Neural crest cell (in vitro differentiated cells): Measurements from ENCODE around the gene KDF1. TPM values are rescaled to one million over a fixed set of nuclear protein-coding genes. Genes with fewer than 3 reads are reported as not detected.

Source experiments
- DNase-seq: peaks from one replicate; pipeline ENCODE4 v3.0.0; 2021; ENCODE audit warnings: low read depth, mixed read lengths, low spot score
- H3K27ac Mint-ChIP-seq: one replicate; pipeline ENCODE4 v1.8.0; 2021; ENCODE audit warnings: mild to moderate bottlenecking, mixed read lengths; ENCODE audit not compliant: unreplicated experiment
- H3K27me3 Mint-ChIP-seq: 2 replicates; pipeline ENCODE4 v1.8.0; 2021; ENCODE audit warnings: low read depth, mild to moderate bottlenecking, mixed read lengths
- H3K36me3 Mint-ChIP-seq: 2 replicates; pipeline ENCODE4 v1.8.0; 2021; ENCODE audit warnings: low read depth, mild to moderate bottlenecking, mixed read lengths
- H3K4me1 Mint-ChIP-seq: 2 replicates; pipeline ENCODE4 v1.8.0; 2021; ENCODE audit warnings: mixed read lengths
- H3K4me3 Mint-ChIP-seq: one replicate; pipeline ENCODE4 v1.8.0; 2021; ENCODE audit warnings: mild to moderate bottlenecking, mixed read lengths
- H3K9me3 Mint-ChIP-seq: 2 replicates; pipeline ENCODE4 v1.8.0; 2021; ENCODE audit warnings: mixed read lengths
- total RNA-seq: library from RNA; stranded (reverse); gene quantifications from 2 replicates; pipeline ENCODE4 v1.2.1, GENCODE V29; 2021
- TF ChIP-seq, protein P1 (sequence below): fragments of 200-600 bp; sonication (generic); conservative IDR thresholded peaks from 2 replicates; pipeline ENCODE4 v1.5.0; 2021; ENCODE audit warnings: antibody characterized with exemption, mild to moderate bottlenecking

The KDF1 gene
- total RNA-seq, 1 donor from 2014 or later, result not detected

DNA sequence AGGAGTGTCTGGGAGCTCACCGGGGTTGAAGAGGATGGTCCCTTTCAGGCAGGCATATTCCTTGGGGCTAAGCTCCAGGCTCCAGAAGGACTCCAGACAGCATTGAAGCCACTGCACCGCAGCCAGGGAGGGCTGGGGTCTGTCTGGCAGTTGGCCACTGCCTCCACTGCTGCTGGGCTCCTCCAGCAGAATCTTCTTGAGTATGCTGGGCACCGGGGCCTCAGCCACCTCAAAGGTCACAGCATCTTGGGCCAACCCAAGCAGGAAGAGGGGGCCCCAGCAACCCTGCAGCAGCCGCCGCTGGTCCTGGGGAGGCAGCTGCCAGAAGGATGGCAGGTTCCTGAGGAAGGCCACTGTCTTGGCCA lies 46.9 kb downstream of the KDF1 start:
- no peak for DNase-seq
- no peak overlapping the region for H3K4me3 Mint-ChIP-seq

DNA sequence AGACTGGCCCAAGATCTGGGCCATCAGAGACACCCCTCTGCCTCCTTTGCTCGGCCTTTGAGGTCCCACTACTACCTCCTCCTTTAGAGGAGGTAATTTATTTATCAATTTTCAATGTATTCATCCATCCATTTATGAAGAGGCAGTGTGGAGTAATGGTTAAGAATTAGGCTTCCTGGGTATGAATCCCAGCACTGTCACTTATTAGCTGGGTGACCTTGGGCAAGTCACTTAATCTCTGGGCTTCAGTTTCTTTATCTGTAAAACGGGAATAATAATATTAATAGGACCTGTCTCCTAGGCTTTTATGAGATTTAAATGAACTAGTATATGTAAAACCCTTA lies 48.1 kb downstream of the KDF1 start:
- TF ChIP-seq, protein P1, sequence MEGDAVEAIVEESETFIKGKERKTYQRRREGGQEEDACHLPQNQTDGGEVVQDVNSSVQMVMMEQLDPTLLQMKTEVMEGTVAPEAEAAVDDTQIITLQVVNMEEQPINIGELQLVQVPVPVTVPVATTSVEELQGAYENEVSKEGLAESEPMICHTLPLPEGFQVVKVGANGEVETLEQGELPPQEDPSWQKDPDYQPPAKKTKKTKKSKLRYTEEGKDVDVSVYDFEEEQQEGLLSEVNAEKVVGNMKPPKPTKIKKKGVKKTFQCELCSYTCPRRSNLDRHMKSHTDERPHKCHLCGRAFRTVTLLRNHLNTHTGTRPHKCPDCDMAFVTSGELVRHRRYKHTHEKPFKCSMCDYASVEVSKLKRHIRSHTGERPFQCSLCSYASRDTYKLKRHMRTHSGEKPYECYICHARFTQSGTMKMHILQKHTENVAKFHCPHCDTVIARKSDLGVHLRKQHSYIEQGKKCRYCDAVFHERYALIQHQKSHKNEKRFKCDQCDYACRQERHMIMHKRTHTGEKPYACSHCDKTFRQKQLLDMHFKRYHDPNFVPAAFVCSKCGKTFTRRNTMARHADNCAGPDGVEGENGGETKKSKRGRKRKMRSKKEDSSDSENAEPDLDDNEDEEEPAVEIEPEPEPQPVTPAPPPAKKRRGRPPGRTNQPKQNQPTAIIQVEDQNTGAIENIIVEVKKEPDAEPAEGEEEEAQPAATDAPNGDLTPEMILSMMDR, result no peak
- no peak overlapping the region for H3K27ac Mint-ChIP-seq
- H3K4me1 Mint-ChIP-seq, result no peaks in the 10 kb centered on the region
- no peaks in the 10 kb centered on the region for H3K9me3 Mint-ChIP-seq
- no peaks in the 10 kb centered on the region for H3K36me3 Mint-ChIP-seq
- no peak overlapping the region for H3K4me3 Mint-ChIP-seq
- peaks cover 18% of the 10 kb centered on the region for H3K27me3 Mint-ChIP-seq
- no peak for DNase-seq

More for the DNA sequence above, 46.9 kb downstream of the KDF1 start:
- no peaks in the 10 kb centered on the region for H3K4me1 Mint-ChIP-seq
- no peak overlapping the region for H3K27ac Mint-ChIP-seq
- H3K27me3 Mint-ChIP-seq, result peaks cover 13% of the 10 kb centered on the region
- TF ChIP-seq, protein P1, result no peak
- no peaks in the 10 kb centered on the region for H3K9me3 Mint-ChIP-seq
- H3K36me3 Mint-ChIP-seq, result no peaks in the 10 kb centered on the region

DNA sequence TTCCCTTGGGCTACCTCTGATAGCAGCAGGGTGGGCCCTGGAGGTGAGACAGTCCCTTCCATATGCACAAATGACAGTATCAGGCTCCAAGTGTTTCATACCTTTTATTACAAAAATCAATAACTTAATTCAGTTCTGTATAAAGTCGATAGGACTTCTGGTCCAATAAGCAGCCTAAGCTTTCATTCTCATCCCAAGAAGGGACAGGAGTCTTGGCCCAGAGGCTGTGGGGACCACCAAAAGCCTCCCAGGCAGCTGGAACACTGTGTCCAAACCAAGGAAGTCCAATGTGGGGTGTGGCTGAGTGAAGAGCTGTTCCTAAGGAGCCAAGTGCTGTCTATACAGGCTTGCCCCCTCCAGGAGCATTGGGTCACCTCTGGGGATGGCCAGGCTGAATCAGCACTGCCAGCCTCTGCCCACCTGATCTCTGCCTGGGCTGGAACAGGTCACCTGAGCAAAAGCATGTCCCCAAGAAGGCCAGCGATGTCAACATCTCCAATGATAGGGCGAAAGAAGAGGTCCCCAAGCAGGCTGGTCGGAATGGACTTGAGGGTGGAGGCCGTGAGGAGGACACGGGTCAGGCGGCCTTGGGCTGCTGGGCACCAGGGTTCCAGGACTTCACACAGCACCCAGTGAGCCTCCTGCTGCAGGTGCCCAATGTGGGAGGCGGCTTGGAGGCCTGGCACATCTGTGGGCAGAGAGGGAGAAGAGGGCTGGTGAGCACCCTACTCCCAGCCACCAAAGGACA lies 48.7 kb downstream of the KDF1 start:
- peaks cover 22% of the 10 kb centered on the region for H3K27me3 Mint-ChIP-seq
- no peak overlapping the region for H3K27ac Mint-ChIP-seq
- DNase-seq, result no peak
- no peaks in the 10 kb centered on the region for H3K9me3 Mint-ChIP-seq
- TF ChIP-seq, protein P1, result no peak
- no peak overlapping the region for H3K4me3 Mint-ChIP-seq
- H3K4me1 Mint-ChIP-seq, result no peaks in the 10 kb centered on the region
- H3K36me3 Mint-ChIP-seq, result no peaks in the 10 kb centered on the region

DNA sequence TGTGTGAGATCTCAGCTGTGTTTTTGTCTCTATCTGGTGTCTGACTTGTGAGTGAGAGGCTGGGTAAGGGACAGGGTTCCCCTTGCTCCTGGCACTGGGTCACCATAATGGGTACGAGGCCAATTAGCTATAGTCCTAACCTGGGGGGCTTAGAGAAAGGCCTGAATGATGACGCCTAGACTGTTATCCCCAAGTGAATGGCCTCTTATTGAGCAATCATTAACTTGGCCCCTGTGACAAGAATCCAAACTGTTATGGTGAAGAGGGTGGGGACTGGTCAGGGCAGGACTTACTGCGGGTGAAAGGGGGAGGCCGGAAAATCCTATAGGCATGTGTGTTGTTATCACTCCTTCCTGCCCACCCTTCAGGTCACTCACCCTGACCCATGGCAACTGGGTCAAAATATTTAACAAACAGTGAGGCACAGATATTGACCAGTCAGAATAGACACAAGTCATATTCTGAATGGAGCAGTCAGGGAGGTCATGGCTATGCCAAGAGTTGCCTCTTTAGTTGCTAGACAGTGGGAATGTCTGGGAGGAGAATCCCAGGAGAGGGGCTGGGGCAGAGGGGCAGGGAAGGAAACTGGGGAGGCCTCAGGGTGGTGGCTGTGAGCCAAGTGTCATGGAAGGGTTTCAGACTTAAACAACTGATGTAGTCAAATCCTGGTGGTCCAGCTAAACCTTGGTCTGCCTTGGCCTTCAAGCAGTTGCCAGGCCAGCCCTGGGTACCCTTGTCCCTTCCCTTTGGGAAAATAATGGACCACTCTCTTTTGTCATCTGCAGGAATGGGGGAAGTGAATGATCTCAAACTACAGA lies 49.7 kb downstream of the KDF1 start:
- TF ChIP-seq, protein P1, result no peak
- no peaks in the 10 kb centered on the region for H3K36me3 Mint-ChIP-seq
- no peak for DNase-seq
- H3K27ac Mint-ChIP-seq, result no peak overlapping the region
- H3K27me3 Mint-ChIP-seq, result peaks cover 17% of the 10 kb centered on the region
- no peak overlapping the region for H3K4me3 Mint-ChIP-seq
- H3K9me3 Mint-ChIP-seq, result no peaks in the 10 kb centered on the region
- H3K4me1 Mint-ChIP-seq, result no peaks in the 10 kb centered on the region

DNA sequence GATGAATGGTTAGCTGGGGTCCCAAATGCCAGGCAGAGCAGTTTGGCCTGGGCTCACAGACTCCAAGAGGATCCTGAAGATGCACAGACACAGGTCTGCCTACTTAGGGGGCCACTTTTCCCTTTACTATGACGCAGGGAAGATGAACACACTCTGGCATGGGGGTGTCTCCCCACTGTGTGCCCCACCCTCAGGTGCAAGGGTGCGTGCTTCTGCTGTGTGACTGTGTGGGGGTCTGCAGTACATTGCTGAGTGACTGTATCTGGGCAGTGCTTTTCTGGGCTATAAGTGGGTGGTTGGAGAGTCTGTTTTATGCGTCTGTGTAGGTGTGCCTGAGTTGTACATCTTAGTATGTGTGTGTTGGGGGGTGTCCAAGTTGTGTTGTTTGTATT lies 50.3 kb downstream of the KDF1 start:
- H3K27ac Mint-ChIP-seq, result no peak overlapping the region

More for the DNA sequence above, 50.3 kb downstream of the KDF1 start:
- no peak for DNase-seq
- H3K9me3 Mint-ChIP-seq, result no peaks in the 10 kb centered on the region
- no peaks in the 10 kb centered on the region for H3K36me3 Mint-ChIP-seq
- peaks cover 18% of the 10 kb centered on the region for H3K27me3 Mint-ChIP-seq
- no peak overlapping the region for H3K4me3 Mint-ChIP-seq
- TF ChIP-seq, protein P1, result no peak
- no peaks in the 10 kb centered on the region for H3K4me1 Mint-ChIP-seq
